ENCODE data around the gene HFE.

- TF ChIP-seq EZH2 (IDR thresholded peaks at IDR 0.05) = no peak
- no peak; the same call in 1 of the 2 replicates for TF ChIP-seq POLR2AphosphoS5 (IDR thresholded peaks at IDR 0.05; ENCODE audit: borderline replicate concordance, low read depth, low read length)
Observed at GRCh38 chr6:26087284-26088115, at the start of gene HFE.
